HG03378 (cell line): ENCODE measurements around the gene EPG5.
"Not testable (repeated sequence)": the region's sequence is repeated elsewhere in the genome, so short reads cannot be mapped to it uniquely, and the experiment has no call there.

Experiments
- ATAC-seq: cut with Tn5 transposase; IDR thresholded peaks from one replicate; pipeline ENCODE4 v1.9.1; 2021; ENCODE audit warnings: mild to moderate bottlenecking, moderate library complexity; ENCODE audit not compliant: unreplicated experiment

Gene EPG5

GRCh38 chr18:45839414-45840395 is 127.4 kb downstream of the EPG5 start:
- no peak for ATAC-seq

- ATAC-seq = no peak
Measured at GRCh38 chr18:45838302-45839070, 128.6 kb downstream of the EPG5 start.

- ATAC-seq = no peak
Measured at GRCh38 chr18:45837283-45838070, 129.7 kb downstream of the EPG5 start.

DNA sequence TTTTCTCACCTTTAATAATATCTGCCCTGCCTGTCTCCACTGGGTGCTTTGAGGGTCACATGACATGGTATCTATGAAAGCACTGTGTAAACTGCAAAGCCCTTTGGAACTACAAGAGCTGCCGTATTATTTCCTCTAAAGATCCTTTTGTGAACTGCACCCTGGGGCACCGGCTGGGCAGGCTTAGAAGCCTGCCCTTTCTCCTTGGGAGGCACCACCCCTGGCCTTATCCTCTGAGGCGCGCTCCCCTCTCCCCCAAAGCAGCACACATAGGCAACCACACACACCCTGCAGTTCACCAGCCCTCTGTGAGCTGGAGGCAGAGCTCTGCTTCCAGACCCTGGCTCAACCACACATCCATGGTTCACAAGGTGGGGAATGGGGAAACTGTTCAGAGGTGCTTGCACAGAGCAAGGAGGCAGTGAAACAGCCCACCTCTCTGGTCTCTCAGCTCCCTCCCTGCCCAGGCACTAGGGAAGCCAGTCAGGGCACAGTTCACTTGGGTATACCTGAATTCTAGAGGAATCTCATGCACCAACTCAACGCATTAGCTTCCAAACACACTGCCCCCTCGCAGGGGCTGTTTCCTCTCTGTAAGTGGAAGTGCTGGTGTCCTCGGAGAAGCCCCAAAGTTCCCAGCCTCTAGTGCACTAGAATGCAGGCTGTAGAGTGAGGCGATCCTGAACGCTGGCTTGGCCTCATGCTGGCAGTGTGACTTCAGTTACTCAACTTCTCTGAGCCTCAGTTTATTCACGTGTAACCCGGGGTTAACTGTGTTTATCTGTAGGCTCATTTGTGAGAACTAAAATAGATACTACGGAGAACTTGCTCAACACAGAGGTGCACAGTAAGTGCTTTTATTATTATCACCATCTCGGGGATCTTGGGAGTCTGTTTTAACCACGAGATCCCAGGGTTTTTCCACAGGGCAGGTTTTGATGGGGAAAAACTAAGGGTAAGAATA is 130.6 kb downstream of the EPG5 start:
- no peak for ATAC-seq

DNA sequence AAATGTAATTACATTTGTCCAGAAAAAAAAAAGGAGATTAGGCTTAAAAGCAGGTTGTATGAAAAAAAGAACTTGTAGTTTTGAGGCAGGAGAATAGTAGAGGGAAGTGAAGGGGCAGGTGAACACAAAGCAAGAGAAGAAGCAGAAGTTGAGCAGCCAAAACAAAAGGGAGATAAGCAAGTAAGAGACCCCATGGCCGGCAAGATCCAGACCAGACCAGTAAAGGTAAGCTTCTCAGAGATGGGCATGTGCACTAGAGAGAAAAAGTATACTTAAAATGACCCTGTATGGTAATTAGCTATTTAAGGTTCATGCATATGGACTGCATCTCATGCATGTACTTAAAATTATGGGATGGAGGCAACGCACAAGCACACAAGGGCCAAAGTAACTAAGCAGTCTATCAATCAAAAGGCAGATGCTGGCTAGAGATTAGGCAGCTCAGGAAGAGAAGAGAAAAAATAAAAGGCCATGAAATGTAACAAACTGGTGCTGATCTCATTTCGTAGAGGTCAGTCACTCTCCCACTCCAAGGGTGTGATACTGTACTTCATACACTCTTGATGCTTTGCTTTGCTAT is 132.0 kb downstream of the EPG5 start:
- no peak for ATAC-seq

DNA sequence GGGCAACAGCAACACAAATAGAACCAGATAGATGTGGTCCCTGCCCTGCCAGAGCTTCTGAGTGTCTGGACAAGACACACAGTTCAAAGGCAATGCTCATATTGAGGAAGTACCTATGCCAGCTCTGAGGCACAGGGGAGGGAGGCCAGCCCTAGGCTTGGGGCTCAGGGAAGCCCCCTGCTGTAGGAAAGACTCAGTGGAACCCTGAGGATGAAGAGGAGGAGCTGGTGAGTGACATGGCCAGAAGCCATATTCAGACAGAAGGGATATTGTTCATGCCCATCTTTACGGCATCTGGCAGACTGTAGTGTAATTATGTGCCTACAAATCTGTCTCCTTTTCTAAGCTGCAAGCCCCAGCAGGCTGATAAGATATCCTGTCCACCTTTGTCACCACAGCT is 132.8 kb downstream of the EPG5 start:
- ATAC-seq = no peak

- no peak for ATAC-seq
Measured at GRCh38 chr18:45833846-45834245, 133.3 kb downstream of the EPG5 start.

DNA sequence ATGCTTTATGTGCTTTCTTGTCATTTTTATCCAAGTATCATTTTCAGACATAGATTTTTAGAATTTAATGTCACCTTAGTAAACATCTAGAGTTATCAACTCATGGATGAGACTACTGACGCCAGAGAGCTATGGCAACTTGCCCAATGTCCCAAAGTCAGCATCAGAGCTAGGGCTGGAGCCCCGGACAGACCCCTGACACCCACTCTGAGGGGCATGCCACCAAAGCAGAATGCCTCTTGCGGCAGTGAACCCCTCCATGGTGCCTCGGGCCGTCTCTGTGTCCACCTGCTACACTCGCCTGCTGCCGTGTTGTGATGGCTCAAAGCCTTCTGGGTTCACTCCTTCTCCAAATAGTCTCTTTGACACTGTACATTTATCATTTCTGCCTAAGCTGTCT is 136.2 kb downstream of the EPG5 start:
- no peak for ATAC-seq

DNA sequence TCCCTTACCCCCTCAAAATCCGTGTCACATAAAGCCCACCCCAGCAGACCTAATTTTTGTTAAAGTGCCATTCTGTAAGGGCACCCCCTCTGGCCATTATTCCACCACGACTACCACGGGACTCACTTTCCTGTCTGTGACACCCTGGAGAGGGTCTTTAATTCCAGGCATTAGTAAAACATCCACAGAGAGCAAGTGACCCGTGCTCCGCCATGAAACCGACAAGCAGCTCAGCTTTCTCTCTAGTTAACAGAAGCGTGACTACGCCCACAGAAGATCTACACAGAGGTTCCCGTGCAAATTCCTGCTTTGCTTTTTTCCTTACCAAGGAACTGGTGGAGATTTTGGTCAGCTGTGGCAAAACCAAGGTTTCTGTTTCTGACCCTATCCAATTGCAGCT is 137.3 kb downstream of the EPG5 start:
- no peak for ATAC-seq

DNA sequence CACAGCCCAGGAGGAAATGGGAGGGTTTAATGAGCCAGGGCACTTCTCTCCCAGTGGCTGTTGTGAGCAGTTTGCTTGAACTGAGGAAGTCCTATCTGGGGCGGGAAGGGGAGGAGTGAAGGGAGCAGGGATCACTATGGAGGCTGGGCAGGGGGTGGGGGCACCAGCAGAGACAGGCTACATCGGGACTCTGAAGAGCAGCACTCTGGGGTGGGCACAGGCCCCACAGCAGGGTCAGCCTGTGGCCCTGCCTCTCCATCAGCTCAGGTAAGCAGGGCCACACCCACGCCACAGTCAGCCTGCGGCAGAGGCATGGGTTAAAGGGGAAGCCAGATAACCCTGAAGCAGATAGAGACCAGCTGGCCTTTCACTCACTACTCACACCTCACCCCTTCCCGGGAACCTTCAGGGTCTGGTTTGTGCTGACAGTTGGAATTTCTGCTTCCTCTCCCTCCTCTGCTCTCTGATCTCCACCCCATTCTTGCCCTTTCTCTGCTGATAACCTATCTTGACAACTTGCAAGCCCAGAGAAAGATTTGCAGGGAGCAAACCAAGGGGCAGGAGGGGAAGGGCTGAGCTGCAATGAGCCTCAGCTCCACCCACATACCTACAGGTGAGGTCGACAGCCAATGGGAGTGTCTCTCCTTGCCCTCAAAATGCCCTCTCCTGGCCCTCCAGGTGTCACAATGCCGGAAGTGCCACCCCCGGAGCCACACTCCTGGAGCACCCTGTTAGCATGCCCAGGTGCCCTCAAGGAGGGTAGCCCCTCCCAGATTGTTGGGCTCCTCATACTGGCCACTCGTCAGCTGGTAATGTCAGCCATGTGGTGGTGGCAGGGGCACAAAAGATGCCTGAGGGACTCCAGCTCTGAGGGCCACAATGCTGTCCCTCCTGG is 138.0 kb downstream of the EPG5 start:
- ATAC-seq = no peak

- ATAC-seq = not testable (repeated sequence)
Measured at GRCh38 chr18:45826716-45827115, 140.4 kb downstream of the EPG5 start.

- no peak for ATAC-seq
Measured at GRCh38 chr18:45826084-45826483, 141.0 kb downstream of the EPG5 start.

DNA sequence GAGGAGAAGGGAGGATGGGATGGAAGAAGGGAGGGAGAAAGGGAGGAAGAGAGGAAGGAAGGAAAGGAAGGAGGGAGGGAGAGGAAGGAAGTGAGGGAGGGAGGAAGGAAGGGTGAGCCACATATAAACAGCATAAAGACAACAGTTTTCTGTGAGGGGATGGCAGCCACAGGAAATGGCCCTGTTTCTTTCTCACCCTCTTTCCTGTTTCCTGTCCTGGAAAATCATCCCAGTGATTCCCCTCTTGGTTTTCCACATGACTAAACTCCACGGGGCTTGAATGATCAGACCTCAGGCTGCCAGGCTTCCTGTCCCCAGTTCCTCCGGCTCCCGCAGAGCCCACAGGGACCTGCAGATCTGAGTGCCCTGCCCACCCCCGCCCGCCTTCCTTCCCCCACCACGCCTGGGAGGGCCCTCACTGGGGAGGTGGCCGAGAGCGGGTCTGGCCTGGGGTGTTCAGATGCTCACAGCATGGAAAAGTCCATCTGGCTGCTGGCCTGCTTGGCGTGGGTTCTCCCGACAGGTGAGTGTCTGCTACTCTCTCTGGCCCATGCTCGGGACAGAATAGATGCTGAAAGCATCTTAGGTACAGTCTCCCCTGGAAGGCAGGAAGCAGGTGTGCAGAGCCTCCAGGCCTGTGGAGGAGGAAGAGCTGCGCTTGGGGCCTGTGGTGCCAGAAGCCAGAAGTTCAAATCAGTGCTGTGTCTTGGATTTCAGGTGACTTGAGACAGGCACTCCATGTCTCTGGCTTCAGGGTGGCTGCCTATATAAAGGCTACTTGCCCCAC is 141.7 kb downstream of the EPG5 start, which contains the start of gene SIGLEC15:
Gene SIGLEC15 (plus strand): TSS at position 418 of the 787 bp plus-strand sequence. CDS start 54 bp downstream, at position 472.
- ATAC-seq = no peak

DNA sequence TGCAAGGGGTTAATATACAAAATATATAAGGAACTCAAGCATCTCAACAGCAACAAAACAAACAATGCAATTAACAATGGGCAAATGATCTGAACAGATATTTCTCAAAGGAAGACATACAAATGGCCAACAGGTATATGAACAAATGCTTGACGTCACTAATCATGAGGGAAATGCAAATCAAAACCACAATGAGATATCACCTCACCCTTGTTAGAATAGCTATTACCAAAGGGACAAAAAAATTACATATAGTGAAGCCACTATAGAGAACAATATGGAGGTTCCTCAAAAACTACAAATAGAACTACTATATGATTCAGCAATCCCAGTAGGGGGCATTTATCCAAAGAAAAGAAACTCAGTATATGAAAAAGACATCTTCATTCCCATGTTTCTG is 145.4 kb downstream of the EPG5 start:
- ATAC-seq = no peak

- ATAC-seq = no peak
Measured at GRCh38 chr18:45821026-45821425, 146.1 kb downstream of the EPG5 start.

GRCh38 chr18:45820106-45820745 is 146.9 kb downstream of the EPG5 start:
- no peak for ATAC-seq

GRCh38 chr18:45818765-45819164 is 148.4 kb downstream of the EPG5 start:
- not testable (repeated sequence) for ATAC-seq
